ACHN (cell line): Measurements from ENCODE around the gene ZBTB16.
A peak's percentile ranks its signal among the peaks of the same experiment; 100 is the strongest.

Experiments used
- DNase-seq: peaks from one replicate; pipeline ENCODE4 v3.0.0-alpha.2; 2015
- in situ Hi-C: cut with HindIII; loops from 2 replicates; pipeline ENCODE4 v1.10.0; 2017; ENCODE audit warnings: low sequenced_read_pairs, low pct_ligation_motif_present, low pct_unique_long_range_greater_than_20kb

The ZBTB16 gene

DNA sequence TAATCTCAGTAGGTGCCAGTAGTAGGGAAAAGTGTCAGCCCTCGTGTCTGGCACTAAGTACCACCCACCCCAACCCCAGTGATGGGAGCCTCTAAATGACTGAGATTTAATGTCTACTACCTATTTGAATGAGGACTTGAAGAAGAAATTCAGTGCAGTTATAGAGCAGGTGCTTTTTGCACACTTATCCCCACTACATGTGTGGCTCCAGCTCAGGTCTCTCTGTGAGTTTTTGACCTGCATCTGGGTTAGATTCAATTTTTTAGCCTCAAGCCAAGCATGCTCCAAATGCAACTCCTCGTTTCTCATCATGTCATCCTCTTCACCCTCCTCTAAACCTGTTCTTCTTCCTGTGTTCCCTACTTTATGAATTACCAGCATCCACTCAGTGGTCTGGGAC, 211.8 kb downstream of the ZBTB16 start:
- in situ Hi-C loops = no loop called here
- no peak for DNase-seq

DNA sequence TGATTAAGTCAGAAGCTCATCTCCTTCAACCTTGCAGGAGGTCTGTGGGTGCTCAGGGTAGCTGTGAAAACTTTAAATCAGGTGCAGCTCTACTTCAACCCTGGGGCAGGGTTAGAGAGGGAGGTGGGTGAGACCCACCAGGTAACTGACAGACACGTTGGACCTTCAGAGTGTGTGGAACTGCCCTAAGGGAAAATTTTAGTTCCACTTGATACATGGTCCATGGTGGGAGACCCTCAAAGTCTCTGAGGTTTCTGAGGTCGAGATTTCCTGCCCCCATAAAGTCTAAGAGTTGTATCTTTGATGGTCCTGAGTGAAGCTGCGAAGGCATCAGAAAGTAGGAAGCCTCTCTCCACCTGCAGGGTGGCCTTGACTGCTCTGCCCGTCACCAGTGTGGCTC, 212.8 kb downstream of the ZBTB16 start:
- in situ Hi-C loops = no loop called here

DNA sequence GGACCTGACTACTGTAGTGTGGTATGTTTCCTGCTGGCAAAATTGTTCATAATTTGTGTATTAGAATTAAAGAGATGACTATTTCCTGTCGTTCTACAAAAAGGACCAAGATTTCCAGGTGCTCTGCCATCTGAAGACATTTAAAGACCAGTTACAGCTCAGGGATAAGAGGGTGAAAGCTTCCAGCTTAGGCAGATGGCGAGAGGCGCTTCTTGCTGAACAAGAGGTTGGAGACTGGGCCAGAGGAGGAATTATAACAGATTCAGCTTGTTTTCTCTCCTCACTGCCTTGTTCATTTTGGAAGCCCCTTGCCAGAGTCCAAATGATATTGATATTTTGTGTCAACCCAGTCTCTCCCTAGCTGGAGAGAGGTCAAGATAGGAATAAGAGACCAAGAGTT, 213.6 kb downstream of the ZBTB16 start:
- DNase-seq = no peak
- in situ Hi-C loops = no loop called here

More for the DNA sequence above, 212.8 kb downstream of the ZBTB16 start:
- DNase-seq = no peak

DNA sequence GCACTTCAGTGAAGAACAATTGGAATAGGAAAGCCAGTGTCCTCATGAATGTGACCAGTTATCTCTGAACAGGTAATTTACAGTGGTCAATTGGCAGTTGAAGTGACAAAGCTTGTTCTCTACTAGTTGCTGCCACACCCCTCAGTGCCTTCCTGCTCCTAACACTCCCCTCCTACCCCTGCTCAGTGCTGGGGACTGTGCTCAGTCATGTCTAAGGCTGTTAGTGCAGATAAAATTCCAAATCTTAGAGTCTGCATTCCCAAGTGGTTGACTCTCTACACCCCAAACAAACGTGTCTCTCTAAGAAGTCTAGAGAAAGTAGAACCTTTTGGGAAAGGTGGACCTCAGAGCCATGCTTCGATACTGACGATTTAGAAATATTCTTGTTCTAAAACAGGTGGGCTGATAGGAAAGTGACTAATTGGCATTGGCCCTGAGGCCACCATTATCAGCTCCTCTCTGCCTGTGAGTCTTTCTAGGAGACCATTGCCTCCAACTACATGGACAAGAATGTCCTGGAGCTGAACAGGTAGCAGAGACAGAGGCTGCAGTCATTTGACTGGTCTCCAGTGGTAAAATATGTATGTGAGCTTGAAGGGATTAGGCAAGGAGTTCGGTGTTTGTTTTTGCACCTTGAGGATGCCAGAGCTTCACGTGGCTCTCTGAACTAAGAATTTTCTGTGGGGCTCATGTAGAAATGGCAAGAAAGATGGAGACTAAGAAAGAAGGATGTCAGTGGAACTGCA, 214.6 kb downstream of the ZBTB16 start:
- no peak for DNase-seq
- in situ Hi-C loops = no loop called here

DNA sequence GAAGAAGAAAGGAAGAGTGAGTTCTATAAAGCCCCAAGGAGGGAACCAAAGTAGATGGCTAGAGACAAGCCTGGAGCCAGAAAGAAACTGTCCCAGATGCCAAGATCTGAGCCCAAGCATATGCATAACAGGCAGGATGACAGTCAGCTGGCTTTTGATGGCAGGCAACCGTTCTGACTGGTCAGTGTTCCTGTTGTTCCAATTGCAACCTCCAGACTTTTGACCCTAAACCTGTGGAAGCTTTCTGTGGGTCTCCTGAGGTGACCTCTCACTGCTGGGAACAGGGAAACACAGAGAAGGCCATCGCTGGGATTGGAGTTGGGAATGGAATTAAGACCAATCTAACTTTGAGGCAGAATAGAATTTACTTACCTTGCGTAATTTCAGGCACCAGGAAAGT, 215.1 kb downstream of the ZBTB16 start:
- in situ Hi-C loops = no loop called here
- DNase-seq = no peak

DNA sequence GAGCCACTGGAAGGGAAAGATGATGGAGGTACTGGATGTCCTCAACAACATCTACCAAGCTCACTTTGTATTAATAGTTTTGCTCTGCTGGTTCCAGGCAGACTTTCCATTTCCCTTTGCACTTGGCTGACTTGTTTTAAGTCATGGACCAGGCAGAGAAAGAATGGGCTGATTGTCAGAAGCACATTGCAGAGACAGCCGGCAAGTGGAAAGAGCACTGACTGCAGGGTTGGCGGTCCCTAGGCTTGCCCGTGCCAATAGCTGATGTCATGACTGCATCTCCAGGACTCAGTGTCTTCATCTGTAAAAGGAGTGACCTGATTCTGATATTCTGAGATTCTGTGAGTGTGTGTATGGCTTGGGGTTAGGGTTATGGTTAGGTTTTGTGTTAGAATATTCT, 215.8 kb downstream of the ZBTB16 start:
- in situ Hi-C loops = no loop called here

DNA sequence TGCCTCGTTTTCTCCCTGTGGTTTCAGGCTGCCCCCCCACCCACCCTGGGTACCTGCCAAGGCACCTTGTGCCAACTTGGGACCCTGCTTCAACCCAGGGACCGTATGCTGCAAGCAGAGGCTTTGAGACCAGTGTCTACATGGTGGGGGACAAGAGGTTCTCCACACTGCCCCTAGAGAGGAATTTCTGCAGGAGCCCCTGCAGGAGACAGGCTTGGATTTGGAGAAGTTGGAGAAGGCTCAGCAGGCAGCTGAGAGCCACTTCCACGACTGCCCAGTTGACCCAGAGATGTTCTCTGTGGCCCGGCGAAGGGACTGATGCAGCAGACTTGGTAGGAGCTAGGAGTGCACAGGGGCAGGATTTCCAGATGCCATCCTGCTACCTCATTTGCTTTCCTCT, 216.6 kb downstream of the ZBTB16 start:
- in situ Hi-C loops = no loop called here
- DNase-seq = no peak

More for the DNA sequence above, 215.8 kb downstream of the ZBTB16 start:
- no peak for DNase-seq

DNA sequence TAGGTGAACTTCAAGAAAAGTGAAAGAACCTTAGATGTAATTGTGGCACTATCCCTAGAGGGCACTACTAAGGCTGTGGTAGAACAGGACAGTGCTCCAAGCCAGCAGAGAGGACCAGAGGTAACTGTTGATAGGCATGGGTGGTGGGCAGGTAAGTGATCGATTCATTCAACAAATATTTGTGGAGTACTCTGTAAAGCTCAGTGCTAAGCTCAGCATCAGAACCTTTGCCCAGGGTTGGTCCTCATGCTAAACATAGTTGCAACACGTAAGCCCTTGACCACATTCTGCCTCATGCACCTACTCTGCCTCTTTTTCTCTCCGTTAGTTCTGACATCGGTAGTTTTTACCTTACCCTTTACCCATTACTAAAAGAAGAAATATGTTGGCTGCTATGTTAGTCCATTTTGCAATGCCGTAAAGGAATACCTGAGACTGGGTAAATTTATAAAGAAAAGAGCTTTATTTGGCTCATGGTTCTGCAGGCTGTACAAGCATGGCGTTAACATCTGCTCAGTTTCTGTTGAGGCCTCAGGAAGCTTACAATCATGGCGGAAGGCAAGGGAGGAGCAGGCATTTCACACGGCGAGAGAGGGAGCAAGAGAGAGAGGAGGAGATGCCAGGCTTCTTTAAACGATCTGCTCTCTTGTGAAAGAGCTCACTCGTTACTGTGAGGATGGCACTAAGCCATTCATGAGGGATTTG, 218.3 kb downstream of the ZBTB16 start:
- DNase-seq = no peak
- in situ Hi-C loops = no loop called here

DNA sequence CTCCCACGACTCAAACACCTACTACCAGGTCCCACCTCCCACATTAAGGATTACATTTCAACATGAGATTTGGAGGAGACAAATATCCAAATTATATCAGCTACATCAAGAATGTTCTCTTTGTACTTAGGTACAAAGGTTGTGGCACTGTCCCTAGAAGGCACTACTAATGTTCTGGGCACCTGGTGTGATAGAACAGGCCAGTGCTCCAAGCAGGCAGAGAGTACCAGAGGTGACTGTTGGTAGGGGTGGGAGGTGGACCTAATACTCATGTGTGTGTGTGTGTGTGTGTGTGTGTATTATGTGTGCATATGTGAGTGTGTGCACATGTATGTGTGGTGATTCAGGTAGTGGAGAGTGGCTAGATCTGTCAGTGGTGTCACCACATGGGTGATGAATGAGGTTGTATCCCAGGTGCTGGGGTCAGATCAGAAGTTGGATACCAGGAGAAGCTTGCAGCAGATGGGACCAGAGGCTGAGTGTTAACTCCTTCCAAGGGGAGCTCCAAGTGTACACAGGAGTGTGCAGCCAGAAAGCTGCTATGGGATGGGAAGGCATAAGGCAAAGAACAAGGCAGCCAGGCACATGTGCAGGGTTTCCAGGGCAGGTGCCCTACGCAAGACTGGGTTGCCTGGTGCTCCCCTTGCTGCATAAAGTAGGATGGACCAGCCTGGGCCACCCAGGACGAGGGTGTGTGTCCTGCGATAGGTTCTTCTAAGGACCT, 219.0 kb downstream of the ZBTB16 start:
- in situ Hi-C loops = no loop called here
- DNase-seq = no peak

DNA sequence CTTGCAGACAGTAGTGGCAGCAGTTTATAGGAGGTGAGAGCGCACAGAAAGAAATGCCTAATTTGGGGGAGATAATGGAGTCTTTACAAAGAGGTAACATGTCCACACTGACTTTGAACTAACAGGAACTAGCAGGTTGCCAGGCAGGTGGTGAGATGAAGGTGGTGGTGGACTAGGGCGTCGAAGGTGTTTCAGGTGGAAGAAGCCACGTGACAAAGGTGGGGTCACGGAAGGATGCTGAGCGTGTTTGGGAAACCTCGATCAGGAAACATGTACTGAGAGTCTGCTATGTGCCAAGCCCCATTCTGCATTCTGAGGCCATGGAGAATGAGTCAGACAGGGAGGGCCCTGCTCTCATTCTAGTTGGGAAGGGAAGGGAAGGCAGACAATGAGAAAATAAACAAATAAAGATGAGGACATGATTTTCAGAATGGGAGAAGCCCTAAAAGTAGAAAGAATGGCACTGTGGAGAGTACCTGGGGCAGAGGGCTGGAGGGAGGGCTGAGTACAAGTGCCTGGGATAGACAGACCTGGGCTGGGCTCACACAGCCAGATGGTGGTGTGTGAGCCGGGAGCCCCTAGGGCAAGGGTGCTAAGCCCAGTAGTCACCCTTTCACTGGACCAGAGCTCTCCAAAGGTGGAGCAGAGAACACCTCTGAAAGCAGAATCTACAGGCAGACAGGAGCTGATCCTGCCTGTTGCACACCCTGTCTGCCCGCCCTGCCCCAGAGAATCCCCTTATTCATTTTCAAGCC, 220.5 kb downstream of the ZBTB16 start:
- no peak for DNase-seq
- in situ Hi-C loops = no loop called here

DNA sequence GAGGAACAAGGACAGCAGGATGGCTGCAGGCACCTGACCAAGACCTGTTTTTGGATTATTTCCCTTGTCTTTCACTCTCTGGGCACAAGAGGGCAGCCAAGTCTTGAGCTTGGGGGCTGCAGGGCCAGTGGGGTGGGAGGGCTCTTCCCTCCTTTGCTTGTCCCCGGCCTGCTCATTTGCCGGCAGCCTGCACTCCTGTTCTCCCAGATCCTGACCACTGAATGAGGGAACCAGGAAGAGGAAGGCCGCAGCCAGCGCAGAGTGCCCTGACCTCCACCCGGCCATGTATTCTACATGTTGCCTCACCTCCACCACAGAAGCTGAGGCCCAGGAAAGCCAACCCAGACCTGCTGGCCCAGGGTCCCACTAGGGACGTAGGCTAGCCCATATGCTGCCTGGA, 221.2 kb downstream of the ZBTB16 start:
- peak; percentile 83 for DNase-seq
- in situ Hi-C loops = no loop called here

DNA sequence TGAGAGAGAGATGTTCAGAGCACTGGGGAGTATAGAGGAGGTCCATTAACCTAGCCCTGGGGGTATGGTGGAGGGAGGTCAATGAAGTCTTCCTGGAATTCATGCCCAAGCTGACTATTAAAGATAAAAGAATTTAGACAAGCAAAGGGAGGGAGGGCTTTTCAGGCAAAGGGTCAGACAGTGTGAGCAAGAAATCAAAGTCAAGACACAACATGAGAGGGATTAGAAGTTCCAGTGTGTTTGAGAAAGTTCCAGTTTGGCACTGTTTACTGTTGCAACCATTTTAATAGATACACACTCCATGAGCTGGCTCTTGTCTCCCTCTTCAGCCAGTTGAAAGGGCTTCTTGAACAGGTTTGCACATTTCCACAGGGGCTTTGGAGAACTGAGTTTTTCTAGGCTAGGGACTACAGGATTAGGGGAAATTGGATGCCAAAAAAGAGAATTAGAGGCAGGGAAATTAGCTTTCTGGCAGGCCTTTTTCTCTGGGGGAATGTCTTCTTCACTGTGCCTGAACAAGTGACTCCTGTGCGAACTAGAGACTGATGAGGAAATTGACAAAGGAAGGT, 222.0 kb downstream of the ZBTB16 start:
- no peak for DNase-seq
- in situ Hi-C loops = no loop called here

DNA sequence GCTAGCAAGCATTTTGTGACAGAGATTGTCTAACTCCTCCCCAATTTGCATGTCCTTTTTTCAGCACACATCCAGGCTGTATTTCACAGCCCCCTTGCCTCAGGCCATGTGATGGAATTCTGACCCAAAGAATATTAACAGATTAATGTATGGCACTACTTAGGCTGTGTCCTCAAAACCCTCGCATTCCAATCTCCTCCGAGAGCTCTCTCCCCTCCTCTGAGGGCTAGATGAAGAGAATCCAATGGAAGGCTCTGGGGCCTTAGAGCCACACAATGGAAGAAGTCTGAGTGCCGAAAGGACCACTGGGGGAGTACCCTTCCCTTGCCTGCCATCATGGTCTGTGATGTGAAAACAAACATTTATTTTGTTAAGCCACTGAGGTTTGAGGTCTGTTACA, 223.0 kb downstream of the ZBTB16 start:
- in situ Hi-C loops = no loop called here
- DNase-seq = no peak

DNA sequence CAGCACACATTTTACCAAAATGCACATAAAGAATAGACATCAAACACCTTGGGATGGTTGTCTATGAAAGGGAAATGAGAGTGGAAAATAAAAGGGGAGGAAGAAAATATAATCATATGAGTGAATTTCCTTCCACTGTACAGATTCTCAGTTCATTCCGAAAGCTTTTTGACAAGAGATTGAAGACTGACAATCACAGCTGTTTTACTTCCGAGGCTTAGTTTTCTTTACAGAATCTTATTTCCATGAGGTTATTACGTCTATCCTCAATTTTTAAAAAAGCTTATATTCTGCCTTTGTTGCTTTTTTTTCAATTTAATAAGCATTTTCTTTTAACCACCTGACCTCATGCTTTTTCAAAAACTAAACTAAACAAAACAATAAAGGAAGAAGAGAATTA, 223.9 kb downstream of the ZBTB16 start:
- in situ Hi-C loops = no loop called here
- DNase-seq = no peak

DNA sequence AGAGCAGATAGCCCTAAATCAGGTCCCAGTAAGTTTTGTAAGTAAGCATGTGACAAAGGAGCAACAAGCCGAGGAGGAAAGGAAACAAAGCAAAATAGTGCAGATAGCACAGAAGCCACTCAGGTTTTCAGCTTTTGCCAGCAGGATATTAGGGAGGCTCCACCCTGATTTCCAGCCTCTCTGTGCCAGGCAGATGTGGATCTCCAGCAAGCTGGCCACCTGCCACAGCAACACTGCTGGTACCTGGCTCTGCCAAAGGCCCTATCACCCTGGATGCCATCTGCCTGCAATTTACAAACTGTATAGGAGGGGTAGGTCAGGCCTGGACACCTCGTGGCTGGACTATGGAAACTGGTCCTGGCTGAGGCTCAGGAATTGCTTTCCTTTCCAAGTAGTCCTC, 224.5 kb downstream of the ZBTB16 start:
- in situ Hi-C loops = no loop called here
- DNase-seq = no peak

DNA sequence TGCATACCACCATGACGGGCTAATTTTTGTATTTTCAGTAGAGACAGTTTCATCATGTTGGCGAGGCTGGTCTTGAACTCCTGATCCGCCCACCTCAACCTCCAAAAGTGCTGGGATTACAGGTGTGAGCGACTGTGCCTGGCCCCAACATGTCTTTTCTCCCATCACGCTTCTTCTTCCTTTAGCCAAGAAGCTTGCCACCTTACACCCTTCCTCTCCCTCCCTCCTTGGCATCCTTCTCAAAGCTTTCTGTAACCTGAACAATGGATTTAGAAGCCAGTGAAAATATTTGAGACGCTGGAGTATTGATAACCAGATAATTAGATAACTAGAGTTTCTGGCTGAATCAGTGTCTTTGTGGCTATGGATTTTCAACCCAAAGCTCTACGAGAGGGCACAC, 225.4 kb downstream of the ZBTB16 start:
- DNase-seq = no peak
- in situ Hi-C loops = no loop called here

DNA sequence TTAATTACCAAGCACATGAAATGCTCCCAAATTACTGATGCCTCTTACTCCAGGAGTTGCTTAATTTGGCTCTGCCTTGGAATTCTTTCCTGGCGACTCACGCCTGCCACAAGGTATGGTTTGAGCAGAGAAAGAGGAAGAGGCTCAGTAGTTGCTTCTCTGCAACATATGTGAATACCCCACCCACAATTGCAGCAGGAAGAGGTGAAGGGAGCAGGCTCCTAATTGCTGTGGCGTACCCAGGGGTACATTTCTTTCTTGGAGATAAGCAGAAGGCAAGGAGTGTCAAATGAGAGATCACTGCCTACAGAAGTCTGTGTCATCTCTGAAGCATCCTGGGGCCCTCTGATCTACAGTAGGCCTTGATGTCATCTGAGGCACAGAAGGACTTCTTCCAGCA, 226.1 kb downstream of the ZBTB16 start:
- DNase-seq = no peak
- in situ Hi-C loops = no loop called here

DNA sequence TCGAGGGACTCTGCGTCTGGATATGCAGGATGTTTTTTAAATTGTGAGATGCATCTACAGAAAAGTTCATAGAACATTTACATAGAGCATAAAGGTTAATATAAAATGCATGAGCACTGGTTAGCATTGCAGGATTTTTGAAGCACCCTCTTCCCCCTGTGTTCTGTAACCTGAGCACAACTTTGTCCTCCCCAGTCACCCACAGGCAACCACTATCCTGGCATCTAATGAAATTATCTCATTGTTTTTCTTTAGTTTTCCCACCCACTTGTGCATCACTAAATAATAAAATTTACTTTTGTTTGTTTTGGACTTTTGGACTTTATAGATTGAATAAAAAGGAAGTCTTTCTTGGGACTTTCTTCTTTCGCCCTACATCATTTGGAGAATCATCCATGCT, 226.7 kb downstream of the ZBTB16 start:
- no peak for DNase-seq
- in situ Hi-C loops = no loop called here

DNA sequence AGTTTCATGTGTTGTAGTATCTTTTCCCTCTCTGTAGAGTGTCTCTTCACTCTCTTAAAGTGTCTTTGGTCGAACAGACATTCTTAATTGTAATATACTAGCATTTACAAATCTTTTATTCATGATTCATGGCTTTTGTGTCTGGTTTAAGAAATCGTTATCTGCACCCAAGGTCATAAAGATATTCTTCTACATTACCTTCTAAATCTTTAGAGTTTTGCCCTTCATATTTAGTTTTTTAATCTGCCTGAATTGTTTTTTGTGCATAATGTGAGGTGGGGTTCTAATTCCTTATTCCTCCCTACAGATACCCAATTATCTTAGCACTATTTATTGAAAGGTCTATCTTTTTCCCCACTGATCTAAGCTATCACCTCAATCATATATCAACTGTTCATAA, 227.6 kb downstream of the ZBTB16 start:
- no peak for DNase-seq
- in situ Hi-C loops = no loop called here
